ENCODE data around the gene TBX4.

The TBX4 gene

GRCh38 chr17:61410141-61411010 lies 41.8 kb upstream of the TBX4 start:
- no peak overlapping the region for H3K27ac Mint-ChIP-seq
- DNase-seq (peak; percentile 83), ATAC-seq (no peak)
- H3K9me3 Mint-ChIP-seq, result no peaks in the 10 kb centered on the region
- no peaks in the 10 kb centered on the region for H3K36me3 Mint-ChIP-seq (ENCODE audit: low read depth)
- peak overlapping the region; percentile 65 for H3K4me3 Mint-ChIP-seq
- H3K4me1 Mint-ChIP-seq, result peaks cover 18% of the 10 kb centered on the region
- H3K27me3 Mint-ChIP-seq, result peaks cover 51% of the 10 kb centered on the region

GRCh38 chr17:61411011-61411260 lies 41.3 kb upstream of the TBX4 start:
- H3K36me3 Mint-ChIP-seq (ENCODE audit: low read depth), result no peaks in the 10 kb centered on the region
- no peak for DNase-seq
- no peak overlapping the region for H3K4me3 Mint-ChIP-seq
- ATAC-seq, result no peak
- H3K27me3 Mint-ChIP-seq, result peaks cover 52% of the 10 kb centered on the region
- no peak overlapping the region for H3K27ac Mint-ChIP-seq
- H3K4me1 Mint-ChIP-seq, result peaks cover 18% of the 10 kb centered on the region
- H3K9me3 Mint-ChIP-seq, result no peaks in the 10 kb centered on the region

GRCh38 chr17:61411261-61412142 lies 40.7 kb upstream of the TBX4 start:
- H3K27ac Mint-ChIP-seq, result no peak overlapping the region
- no peak for ATAC-seq

DNA sequence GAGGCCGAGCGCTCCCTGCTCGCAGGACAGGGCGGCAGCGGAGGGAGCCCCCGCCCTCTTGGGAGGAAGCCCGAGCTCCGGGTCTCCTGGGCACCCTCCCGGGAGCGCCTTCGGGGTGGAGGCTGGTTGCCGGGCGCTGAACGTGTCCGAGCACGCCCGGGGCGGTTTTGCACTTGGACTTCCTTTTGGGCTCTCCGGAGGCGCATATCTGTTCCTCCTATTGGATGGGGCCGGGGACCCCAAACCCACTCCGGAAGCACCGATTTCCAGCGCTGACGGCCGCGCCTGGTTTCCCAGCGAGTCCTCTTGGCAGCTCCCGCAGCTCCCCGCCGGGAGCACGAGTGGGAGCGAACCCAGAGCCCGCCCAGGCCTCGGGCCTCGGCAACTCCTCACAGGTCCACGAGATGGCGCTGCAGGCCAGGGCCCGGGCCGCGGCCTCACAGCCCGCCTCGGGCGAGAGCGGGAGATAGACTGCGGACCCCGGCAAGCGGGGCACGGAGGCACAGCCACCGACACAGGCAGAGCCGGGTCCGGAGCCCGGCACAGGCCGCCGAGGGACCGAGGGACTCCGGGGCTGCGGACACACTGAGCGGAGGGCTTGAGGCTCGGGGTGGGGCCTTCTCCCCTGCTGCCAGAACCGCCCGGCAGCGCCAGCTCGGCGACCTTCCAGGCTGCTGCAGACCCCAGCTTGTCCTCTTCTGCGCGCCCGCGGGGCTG lies 39.9 kb upstream of the TBX4 start:
- Mint-ChIP-seq H3K27ac (no peak overlapping the region), H3K36me3 (ENCODE audit: low read depth) (no peaks in the 10 kb centered on the region), H3K4me3 (peak overlapping the region; percentile 36), H3K27me3 (peaks cover 46% of the 10 kb centered on the region), H3K4me1 (peaks cover 18% of the 10 kb centered on the region), H3K9me3 (no peaks in the 10 kb centered on the region)
- peak; percentile 83 for DNase-seq
- peak; percentile 68 for ATAC-seq

More at GRCh38 chr17:61411261-61412142, 40.7 kb upstream of the TBX4 start:
- peak overlapping the region; percentile 56 for H3K4me3 Mint-ChIP-seq
- peaks cover 51% of the 10 kb centered on the region for H3K27me3 Mint-ChIP-seq
- no peak for DNase-seq
- peaks cover 18% of the 10 kb centered on the region for H3K4me1 Mint-ChIP-seq
- H3K36me3 Mint-ChIP-seq (ENCODE audit: low read depth), result no peaks in the 10 kb centered on the region
- H3K9me3 Mint-ChIP-seq, result no peaks in the 10 kb centered on the region

- H3K4me1 Mint-ChIP-seq, result peaks cover 16% of the 10 kb centered on the region
- no peaks in the 10 kb centered on the region for H3K36me3 Mint-ChIP-seq (ENCODE audit: low read depth)
- H3K9me3 Mint-ChIP-seq, result no peaks in the 10 kb centered on the region
- no peak for ATAC-seq
- no peak for DNase-seq
- H3K4me3 Mint-ChIP-seq, result no peak overlapping the region
- H3K27ac Mint-ChIP-seq, result no peak overlapping the region
- H3K27me3 Mint-ChIP-seq, result peaks cover 43% of the 10 kb centered on the region
Measured at GRCh38 chr17:61412860-61413660, 39.2 kb upstream of the TBX4 start.

DNA sequence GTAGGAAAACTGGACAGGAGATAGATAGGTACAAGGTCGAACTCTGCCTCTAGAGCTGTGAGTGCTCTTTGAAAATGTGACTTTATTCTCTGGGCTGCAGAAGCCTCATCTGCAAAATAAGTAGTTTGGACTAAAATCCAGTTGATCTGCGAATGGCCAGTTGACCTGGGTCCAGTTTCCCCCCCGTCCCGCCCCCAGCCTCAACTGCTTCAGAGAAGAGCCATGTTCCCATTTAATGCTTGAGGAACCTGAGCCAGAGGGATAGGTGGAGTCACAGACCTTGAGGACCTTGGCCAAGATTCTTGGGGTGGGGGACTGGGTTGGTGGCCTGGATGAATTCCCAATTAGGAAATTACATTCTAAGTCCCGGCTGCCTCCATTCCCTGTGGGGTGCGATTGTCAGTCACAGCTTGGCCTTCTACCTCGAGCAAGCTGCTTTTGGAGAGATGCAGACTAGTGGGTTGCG lies 38.5 kb upstream of the TBX4 start:
- Mint-ChIP-seq H3K27me3 (peaks cover 40% of the 10 kb centered on the region), H3K36me3 (ENCODE audit: low read depth) (no peaks in the 10 kb centered on the region)

GRCh38 chr17:61414141-61414935 lies 37.9 kb upstream of the TBX4 start:
- ATAC-seq (no peak), DNase-seq (no peak)
- Mint-ChIP-seq H3K36me3 (ENCODE audit: low read depth) (no peaks in the 10 kb centered on the region), H3K4me3 (no peak overlapping the region), H3K9me3 (no peaks in the 10 kb centered on the region), H3K27me3 (peaks cover 41% of the 10 kb centered on the region), H3K27ac (no peak overlapping the region), H3K4me1 (peaks cover 11% of the 10 kb centered on the region)

More for the DNA sequence above, 38.5 kb upstream of the TBX4 start:
- no peak for ATAC-seq
- H3K4me1 Mint-ChIP-seq, result peaks cover 13% of the 10 kb centered on the region
- no peak for DNase-seq
- no peak overlapping the region for H3K4me3 Mint-ChIP-seq
- no peaks in the 10 kb centered on the region for H3K9me3 Mint-ChIP-seq
- no peak overlapping the region for H3K27ac Mint-ChIP-seq

DNA sequence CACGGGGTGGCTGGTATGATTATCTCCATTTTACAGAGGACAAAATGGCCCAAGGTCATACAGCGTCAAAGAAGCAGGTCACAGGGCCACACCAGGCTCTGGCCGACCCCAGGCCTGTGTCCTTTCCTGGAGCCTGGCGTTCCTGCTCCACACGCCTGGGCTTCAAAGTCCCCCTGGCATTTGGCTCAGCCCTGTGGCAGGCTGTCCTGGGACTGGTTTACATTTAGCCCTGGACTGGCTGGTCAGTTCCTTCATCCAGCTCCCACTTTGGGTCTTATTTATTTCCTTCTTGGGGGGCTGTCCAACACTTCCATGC lies 37.3 kb upstream of the TBX4 start:
- Mint-ChIP-seq H3K9me3 (no peaks in the 10 kb centered on the region), H3K27ac (no peak overlapping the region), H3K27me3 (peaks cover 40% of the 10 kb centered on the region), H3K4me1 (peaks cover 9% of the 10 kb centered on the region), H3K36me3 (ENCODE audit: low read depth) (no peaks in the 10 kb centered on the region), H3K4me3 (no peak overlapping the region)
- no peak for DNase-seq
- no peak for ATAC-seq

- no peak overlapping the region for H3K4me3 Mint-ChIP-seq
- peaks cover 38% of the 10 kb centered on the region for H3K27me3 Mint-ChIP-seq
- peaks cover 3% of the 10 kb centered on the region for H3K4me1 Mint-ChIP-seq
- H3K27ac Mint-ChIP-seq, result no peak overlapping the region
- no peaks in the 10 kb centered on the region for H3K36me3 Mint-ChIP-seq (ENCODE audit: low read depth)
- DNase-seq, result no peak
- ATAC-seq, result no peak
- H3K9me3 Mint-ChIP-seq, result no peaks in the 10 kb centered on the region
Measured at GRCh38 chr17:61415374-61416210, 36.6 kb upstream of the TBX4 start.

DNA sequence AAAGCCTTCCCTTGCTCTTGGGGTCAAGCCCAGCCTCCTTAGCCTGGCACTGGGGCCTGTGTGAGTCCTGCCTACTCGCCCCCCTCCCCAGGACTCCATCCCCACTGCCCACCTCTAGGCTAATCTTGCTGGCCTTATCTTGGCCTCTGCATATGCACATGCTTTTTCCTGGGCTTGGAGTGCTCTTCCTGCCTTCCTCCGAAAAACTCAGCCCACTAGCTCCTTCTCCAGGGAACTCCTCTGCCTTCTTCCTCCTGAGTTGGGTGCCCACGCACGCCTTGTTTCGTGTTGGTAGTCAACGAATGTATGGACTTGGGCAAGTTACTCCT lies 36.0 kb upstream of the TBX4 start:
- H3K4me1 Mint-ChIP-seq, result peaks cover 2% of the 10 kb centered on the region
- no peak for ATAC-seq
- peaks cover 36% of the 10 kb centered on the region for H3K27me3 Mint-ChIP-seq
- DNase-seq, result no peak
- H3K4me3 Mint-ChIP-seq, result no peak overlapping the region
- H3K9me3 Mint-ChIP-seq, result no peaks in the 10 kb centered on the region
- H3K27ac Mint-ChIP-seq, result no peak overlapping the region
- H3K36me3 Mint-ChIP-seq (ENCODE audit: low read depth), result no peaks in the 10 kb centered on the region

DNA sequence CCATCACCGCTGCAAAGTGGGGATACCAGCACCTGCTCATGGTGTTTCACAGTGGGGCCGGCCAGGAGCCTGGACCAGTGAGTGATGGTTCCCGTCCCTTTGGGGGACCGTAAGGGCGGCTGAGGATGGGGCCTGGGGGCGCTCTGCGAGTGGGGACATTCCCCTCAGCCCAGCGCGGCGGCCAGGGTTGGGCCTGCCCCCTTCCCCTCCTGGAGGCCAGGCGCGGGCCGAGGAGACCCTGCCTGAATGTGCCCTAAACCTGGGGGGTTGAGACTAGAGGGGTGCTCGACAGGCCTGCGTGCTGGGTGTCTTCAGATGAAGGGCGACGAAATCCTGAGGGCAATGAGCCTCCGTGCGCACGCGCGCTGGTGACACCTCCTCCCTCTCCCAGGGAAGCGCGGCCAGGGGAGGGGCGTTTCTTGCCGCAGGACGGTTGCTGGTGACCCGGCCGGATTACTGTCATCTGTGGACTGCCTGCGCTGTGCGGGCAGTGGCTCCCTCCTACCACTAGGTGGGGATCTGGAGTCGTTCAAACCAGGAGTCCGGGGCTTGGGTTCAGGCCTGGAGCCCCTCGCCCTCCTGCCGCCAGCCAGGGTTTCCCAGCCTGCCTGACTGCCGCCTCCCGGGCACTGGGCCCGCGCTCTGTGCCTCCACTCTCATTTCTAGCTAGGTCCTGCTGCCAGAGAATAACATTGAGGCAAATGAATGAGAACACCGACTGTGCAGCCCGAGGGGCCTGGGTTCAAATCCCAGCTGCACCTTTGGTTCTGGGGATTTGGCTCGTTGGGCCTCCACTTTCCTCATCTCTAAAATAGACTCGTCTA lies 35.5 kb upstream of the TBX4 start:
- peak; percentile 71 for DNase-seq
- Mint-ChIP-seq H3K36me3 (ENCODE audit: low read depth) (no peaks in the 10 kb centered on the region), H3K27ac (no peak overlapping the region), H3K4me3 (no peak overlapping the region), H3K27me3 (peaks cover 34% of the 10 kb centered on the region), H3K4me1 (no peaks in the 10 kb centered on the region), H3K9me3 (no peaks in the 10 kb centered on the region)
- peak; percentile 40 for ATAC-seq

DNA sequence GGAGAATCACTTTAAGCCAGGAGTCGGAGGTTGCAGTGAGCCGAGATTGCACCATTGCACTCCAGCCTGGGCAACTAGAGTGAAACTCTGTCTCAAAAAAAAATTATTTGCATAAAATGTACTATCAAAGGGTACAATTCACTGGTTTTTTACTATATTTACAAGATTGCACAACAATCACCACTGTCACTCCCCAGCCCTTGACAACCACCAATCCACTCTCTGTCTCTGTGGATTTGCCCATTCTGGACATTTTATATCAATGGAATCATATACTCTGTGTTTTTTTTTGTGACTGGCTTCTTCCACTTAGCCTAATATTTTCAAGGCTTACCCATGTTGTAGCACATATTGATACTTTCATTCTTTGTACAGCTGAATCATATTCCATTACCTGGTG lies 33.8 kb upstream of the TBX4 start:
- Mint-ChIP-seq H3K4me1 (no peaks in the 10 kb centered on the region), H3K27ac (no peak overlapping the region), H3K36me3 (ENCODE audit: low read depth) (no peaks in the 10 kb centered on the region), H3K4me3 (no peak overlapping the region), H3K27me3 (peaks cover 35% of the 10 kb centered on the region), H3K9me3 (no peaks in the 10 kb centered on the region)
- ATAC-seq, result no peak
- no peak for DNase-seq
